ENCODE measurements around the gene TMEM191B.
"Not testable (repeated sequence)": the region's sequence is repeated elsewhere in the genome, so short reads cannot be mapped to it uniquely, and the experiment has no call there.

TMEM191B gene

DNA sequence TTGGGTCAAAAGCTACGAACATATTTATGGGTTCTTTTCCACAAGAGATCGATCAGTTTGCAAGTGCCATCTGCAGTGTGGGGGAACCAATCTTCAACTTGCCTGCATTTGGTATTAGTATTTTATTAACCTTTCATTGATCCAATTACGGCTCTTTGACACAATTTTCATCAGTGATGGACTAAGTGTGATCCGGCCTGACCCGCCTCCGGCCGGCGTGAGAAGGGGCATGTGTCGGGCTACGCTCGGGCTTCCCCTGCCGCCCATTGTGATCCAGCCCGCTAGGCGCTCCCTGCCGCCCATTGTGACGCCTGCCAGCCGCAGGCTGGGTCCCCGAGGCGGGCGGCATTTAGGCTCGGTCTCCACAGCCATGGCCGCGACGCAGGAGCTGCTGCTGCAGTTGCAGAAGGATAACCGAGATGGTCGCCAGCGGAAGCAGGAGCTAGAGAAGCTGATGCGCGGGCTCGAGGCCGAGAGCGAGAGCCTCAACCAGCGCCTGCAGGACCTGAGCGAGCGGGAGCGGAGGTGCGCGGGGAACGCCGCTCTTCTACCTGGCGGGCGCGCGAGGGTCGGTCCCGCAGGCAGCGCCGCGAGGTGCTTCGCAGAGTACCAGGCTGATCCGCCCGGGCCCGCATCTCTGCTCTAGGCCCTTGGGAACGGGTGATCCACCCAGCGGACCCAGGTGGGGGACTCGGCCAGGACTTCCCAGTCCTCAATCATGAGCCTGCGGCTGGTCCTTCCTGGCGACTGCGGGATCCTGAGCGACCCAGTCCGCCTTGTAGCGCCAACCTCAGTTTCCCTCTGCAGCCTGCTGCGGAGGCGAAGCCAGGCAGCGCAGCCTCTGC, at the start of gene TMEM191B:
TSS of gene TMEM191B (plus strand) at position 51 of the 845 bp plus-strand sequence. CDS start at position 230, 179 bp downstream.
- DNase-seq (ENCODE audit: low spot score) = not testable (repeated sequence)

DNA sequence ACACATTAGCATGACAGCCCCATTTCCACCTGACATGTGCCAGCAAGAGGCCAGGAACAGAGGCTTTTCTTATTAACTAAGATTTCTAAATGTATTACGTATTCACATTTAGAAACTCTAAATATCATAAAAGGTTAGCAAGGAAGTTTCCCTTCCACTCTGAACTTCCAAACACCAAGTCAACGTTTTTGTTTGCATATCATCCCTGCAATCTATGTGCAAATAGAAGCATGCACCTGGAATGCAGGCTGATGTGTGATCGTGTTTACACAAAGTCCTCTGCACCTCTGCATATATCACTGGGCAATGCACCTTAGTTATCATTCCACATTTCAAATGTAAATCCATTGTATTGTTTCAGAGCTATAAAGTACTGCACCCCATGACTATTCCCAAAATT, 31.4 kb upstream of the TMEM191B start:
- DNase-seq (ENCODE audit: low spot score) = not testable (repeated sequence)

DNA sequence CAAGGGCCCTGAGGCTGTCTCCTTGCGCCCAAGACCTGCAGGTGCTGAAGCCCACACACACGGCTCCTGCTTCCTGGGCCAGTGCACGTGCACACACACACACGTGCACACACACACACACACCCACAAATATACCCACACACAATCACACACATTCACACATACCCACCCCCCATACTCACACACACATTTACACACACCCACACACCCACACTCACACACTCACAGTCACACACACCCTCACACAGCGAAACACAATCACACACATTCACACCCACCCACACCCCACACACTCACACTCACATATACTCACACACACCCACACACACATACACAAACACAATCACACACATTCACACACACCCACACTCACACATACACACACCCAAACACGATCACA, 16.3 kb upstream of the TMEM191B start:
- not testable (repeated sequence) for DNase-seq (ENCODE audit: low spot score)

DNA sequence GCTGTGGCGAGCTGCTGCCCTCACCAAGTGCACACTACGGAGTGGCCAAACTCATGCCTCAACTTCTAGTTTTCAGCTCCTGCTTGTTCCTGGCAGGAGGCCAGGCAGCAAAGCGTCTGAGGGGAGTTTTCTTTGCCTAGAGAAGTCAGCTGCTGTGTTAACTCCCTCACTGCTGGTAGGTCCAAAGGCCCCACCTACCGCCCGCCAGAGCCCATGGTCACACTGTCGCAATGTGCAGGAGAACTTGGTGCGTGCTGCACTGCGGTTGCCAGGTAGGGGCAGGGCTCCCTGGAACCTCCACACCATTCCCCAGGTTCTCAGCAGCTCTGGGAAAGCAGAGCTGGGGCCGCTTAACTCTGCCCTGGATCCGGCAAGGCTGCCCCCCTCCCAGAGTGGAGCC, 15.2 kb upstream of the TMEM191B start:
- not testable (repeated sequence) for DNase-seq (ENCODE audit: low spot score)

DNA sequence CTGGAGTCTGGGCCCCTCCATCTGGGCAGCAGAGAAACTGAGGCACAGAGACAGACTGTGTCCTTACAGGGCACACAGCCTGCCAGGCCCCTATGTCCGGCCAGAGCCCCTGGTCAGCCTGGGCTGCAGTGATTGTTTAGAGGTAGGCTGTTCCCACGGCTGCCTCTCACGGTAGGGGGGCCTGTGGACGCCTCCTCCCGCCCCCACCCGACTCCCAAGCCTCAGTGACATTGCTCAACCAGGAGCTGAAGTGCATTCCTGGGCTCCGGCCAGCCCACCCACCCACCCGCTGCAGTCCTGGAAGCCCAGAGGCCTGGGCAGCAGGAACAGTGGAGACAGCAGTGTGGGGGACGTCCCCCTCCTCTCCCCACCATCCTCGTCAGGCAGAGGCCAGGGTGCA, 14.1 kb upstream of the TMEM191B start:
- not testable (repeated sequence) for DNase-seq (ENCODE audit: low spot score)

DNA sequence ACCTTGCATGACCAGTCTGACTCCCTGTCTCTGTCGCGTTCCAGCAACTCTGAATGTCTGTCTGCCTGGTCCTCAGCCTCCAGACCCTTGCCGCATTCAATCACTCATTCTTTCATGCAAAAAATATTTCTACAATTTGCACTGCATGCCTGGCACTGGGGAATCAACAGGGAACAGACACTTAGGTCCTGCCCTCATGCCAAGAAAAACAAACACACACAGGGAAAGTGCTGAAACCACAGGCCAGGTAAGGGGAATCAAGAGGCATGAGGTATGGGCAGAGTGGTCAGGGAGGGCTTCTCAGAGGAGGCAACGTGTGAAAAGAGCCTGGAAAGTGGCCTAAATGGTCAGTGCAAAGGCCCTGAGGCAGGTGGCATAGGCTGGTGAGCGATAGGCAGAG, 9.5 kb upstream of the TMEM191B start, which contains the start of gene GGTLC3:
TSS of gene GGTLC3 (minus strand) at position 101 of the 400 bp plus-strand sequence. CDS start 264 bp downstream, outside the sequence.
- DNase-seq (ENCODE audit: low spot score) = not testable (repeated sequence)

DNA sequence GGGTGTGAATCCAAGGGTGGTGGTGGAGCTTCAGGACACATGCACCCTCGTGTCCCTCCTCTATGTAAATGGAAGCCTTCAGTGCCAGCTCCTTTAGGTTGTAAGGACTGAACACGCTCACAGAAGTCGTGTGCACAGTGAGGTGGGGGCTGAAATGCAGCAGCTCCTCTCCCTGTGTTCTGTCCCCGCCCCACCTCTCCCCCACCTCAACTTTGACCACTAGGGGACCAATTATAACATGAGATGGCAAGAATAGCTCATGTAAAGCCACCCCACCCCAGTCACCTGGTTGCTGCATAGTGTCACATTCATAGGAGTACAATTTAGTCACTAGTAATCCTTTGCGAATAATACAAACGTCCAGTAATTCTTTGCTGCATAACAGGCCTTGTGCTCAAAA, 4.8 kb upstream of the TMEM191B start:
- DNase-seq (ENCODE audit: low spot score) = not testable (repeated sequence)

DNA sequence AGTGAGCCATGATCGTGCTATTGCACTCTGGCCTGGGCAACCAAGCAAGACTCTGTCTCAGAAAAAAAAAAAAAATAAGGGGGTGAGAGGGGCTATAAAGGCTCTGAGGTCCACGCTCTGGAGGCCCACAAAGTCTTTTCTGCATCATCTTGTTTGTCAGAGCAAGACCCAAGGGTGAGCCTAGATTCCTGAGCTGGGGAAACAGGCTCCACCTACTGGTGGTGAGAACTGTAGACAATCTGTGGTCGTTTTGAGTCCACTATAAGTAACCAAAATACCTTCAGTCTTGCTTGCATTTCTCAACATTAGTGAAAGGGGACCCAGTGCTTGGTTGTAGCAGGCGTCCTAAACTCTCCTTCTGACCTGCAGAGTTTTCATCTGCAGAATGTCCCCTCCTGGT, 4.3 kb upstream of the TMEM191B start:
- not testable (repeated sequence) for DNase-seq (ENCODE audit: low spot score)

DNA sequence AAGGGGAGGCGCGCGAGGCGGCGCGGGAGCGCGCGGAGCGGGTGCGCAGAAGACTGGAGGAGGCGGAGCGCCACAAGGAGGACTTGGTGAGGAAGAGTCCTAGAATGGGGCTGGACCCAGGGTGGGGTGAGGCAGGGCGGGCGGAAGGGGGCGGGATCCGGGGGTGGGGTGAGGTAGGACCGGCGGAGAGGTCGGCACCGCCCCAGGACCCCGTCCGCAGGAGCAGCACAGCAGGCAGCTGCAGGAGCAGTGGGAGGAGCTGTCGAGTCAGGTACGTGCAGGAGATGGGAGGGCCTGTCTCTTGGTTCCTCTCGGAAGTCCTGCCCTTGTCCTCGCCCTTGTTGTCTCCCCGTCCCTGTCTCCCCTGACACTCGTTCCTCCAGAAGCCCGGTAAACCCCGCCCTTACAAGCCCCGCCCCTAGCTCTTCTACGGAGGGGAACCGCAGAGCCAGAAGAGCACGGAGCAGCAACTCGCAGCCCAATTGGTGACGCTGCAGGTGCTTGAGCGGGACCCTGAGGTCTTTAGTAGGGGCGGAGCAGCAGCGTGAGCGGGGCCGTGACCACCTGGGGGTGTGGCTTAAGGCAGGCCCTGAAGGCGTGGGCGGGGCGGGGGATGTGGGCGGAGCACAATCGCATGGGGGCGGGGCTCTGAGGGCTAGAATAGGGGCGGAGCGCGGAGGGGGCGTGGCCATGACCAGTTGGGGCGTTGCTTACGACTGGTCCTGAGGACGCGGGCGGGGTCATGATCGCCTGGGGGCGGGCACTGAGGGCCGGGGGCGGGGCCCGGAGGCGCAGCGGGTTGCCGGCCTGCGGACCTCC, 1.2 kb downstream of the TMEM191B start:
- DNase-seq (ENCODE audit: low spot score) = peak; percentile 52

DNA sequence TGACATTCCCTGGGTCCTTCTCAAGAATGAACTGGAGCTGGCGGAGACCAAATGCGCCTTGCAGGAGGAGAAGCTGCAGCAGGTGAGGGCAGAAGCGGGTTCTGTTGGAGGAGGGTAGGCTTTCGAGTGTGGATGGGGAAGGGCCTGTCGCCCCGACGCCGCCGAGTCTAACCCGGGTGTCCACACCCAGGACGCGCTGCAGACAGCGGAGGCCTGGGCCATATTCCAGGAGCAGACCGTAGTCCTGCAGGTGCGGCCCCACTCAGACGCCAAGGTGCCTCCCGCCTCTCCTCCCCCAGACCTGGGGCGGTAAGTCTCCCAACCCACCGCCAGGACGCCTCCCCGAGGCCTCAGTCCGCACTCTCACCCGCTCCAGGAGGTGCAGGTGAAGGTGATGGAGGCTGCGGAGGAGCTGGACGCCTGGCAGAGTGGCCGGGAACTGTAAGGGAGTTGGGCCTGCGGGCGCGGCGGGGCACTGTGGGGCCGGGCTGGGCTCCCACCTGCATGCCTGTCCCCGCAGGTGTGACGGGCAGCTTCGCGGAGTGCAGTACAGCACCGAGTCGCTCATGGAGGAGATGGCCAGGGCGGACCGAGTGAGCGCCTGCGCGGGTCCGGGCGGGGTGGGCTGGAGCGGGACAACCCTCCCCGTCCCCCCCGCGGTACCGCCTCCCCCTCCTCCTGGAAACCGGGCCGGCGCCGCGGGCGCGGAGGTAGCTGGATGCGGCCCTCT, 2.0 kb downstream of the TMEM191B start:
- not testable (repeated sequence) for DNase-seq (ENCODE audit: low spot score)

DNA sequence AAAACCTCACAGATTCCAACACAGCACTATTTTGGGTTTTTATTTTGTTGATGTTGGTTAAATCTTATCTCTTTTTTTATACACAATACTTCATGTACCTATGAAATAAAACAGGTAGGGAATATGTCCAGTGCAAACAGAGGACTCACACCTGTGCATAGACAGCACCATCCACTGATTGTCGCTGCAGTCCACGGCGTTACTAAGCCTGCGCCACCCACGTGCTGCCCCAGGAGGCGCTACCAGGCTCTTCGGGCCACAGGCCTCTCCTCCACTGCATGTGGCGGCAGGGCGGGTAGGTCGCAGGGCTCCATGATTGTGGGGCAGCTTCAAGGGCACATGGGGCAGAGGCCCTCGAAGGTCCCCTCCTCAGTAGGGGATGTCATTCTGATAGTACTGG, 6.0 kb downstream of the TMEM191B start:
- not testable (repeated sequence) for DNase-seq (ENCODE audit: low spot score)

DNA sequence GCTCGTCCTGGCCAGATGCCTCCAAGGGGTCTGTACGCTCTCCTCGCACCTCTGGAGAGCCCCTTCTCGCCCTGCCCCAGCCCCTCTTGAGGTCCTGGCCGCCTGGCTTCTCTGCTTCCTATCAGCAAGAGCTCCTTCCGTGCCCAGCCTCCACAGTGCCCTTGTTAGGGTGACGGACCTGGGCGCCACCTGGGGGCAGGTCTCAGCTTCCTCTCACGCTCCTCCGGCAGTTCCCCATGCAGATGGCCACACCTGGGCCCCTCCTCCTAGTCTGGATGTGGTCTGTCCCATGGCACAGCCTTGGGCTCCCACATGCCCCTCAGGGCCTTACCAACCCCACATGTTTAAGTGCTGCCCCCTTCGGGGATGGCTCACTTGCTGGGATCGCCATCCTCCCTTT, 6.7 kb downstream of the TMEM191B start:
- DNase-seq (ENCODE audit: low spot score) = not testable (repeated sequence)

DNA sequence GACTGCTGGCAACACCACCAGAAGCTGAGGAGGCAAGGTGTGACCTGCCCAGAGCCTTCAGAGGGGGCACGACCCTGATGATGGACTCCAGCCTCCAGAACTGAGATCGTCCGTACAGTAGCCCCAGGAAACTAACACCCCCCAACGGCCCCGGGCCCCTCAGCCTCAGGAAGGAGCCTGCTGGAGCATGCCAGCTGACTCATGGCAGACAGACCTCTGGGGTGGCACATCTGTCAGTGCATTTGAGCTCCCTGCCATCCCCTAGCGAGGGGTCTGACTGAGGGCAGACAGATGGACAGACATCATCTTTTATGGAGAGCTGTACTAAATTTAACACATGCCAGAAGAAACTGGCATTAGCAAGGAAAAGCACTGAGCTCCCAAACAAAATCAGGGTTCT, 12.4 kb downstream of the TMEM191B start:
- not testable (repeated sequence) for DNase-seq (ENCODE audit: low spot score)

DNA sequence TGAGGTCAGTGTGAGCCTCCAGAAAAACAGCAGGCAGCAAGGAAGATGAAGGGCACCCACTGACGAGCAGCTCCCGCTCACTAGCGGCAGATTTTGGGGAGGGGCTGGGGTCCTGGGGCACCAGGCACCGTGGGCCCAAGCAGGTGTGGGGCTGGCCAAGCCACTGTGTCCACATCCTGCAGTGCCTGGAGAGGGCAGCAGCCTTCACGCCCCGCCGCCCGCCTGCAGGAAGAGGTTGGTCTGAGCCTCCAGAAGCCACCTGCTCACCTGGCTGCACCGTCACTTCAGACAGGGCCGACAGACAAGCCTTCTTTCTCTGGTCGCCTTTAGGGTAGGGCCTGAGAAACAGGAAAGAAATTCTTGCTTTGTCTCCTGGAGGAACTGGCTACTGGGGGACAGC, 15.8 kb downstream of the TMEM191B start:
- DNase-seq (ENCODE audit: low spot score) = not testable (repeated sequence)

DNA sequence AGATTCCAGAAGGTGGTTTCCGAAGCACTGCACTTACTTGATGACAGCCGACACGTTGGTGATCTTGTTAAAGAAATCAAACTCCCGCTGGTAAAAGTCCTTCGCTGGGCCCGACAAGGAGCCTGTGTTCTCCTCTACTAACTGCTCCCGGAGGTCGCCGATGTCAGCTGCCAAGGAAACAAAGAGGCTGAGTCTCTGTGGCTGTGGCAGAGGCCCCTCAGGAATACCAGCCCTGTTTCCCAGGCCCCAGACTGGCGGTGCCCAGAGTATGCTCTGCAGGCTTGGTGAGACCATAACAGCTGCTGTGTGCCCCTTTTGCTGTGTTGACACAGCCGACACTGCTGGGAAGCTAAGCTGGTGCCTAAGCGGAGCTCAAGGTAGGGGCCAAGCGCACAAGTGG, 17.0 kb downstream of the TMEM191B start:
- not testable (repeated sequence) for DNase-seq (ENCODE audit: low spot score)

DNA sequence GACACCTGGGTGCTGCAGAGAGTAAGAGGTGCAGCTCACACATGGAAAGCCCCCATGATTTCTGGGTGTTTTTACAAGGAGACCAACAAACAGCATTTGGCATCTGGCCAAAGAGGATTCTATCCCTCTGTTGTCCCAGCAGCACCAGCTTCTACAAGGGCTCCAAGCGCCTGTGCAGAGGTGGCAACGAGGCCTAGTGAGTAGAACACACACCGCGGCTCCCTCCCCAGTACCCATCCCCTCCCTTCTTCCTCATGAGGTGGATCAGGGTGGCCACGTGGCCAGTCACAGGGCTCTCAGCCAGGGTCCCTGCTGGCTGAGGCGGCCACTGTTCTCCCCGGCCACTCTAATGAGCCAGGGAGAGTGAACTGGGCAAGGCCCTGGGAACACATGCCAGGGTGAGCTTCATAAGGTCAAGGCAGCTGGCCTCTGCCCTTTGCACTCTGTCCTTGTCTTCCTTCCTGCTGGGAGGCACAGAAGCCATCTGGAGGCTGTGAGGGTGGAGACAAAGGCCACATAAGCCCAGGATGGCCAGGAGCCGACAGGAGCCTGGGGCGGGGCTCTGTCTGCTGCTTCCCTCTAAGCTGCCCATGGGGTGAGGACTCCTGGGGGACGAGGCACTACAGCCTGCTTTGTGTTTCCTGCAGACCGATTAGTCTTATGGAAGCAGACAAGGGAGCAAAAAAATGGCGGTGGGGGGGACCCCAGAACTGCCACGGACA, 22.0 kb downstream of the TMEM191B start:
- not testable (repeated sequence) for DNase-seq (ENCODE audit: low spot score)

DNA sequence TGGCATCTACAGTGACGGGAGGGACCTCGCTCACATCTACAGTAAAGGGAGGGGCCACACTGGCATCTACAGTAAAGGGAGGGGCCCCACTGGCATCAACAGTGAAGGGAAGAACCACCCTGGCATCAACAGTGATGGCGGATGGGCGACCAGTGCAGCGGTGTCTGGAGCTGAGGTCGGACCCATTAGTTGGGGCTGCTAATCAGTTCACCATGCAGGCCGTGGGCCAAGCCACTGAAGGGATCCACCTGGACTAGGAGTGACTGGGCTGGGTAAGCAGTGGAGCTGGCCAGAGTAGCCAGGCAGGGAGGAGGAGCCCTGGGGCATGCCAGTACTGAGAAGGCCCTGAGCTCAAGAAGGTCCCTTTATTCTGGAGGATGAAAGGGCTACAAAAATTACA, 23.4 kb downstream of the TMEM191B start:
- DNase-seq (ENCODE audit: low spot score) = not testable (repeated sequence)

DNA sequence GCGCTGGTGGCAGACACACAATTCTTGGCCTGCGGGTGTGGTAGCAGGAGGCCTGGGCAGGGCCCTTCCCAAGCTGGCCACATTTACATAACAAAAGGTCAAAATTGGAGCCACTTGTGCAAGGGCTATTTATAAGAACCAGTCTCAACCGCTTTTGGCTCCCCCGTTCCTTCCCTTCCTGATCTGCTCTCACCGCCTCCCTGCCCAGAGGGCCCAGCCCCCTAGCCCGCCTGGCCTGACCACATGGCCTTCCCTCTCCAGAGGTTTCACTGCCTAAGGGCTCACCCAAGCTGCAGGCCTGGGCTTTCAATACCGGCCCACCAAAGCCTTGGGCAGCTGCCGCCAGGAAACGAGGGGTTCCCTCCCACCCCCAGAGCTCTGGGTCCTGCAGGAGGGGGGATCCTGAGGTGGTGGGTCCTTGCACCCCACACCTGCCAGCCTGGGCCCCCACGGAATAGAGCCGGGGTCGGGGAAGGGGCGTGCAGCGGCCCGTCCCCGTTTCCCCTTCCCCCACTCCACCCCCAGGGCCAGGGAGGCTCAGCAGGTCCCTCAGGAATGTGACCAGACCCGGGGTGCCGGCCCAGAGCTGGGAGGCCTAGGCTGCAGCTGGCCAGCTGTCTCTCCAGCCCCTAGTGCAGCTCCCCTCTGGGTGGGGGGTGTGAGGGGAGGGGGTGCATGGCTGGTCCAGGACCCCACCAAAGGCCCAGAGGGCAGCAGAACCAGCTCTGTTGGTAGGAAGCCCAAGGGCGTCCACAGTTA, 25.4 kb downstream of the TMEM191B start:
- DNase-seq (ENCODE audit: low spot score) = not testable (repeated sequence)

DNA sequence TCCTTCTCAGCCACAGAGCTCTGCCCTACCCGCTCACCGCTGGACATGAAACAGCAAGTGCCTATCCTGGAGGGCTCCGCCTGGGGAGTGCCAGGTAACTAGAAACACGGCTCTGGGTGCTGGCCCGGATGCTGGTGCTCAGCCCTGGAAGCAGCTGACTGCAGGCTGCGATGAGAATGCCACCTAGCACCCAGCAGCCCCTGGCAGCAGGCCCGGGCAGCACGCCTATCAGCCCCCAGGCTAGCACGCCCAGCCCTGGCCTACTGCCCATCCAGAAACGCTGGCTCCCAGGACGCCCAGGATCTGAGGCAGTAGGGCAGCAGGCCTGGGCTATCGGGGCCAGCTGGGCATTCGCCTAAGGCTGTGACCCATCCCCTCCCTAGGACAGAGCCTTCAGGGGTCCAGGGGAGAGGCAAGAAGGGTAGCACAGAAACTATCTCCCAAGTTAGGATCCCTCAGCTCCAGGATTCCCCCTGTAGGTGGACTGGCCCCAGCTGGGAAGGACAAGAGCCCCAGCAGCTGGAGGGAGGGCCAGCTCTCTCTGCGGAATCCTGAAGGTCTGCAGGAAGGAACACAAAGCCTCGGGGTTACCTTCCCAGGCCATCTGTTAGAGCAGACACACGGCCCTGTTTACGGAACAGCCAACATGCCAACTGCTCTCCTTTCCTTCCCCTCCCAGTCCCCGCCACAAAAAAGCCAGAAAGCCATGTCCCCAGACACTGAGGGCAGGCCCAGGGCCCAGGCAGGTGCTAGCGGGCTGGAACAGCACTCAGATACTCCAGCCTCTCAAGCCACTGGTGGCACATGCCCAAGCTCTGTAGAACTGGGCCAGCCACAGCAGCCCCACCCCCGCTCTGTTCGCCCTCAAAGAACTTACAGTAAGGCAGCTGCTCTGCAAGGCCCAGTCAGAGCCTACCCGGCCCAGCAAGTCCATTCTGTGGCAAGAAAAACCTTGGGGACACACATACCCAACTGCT, 27.0 kb downstream of the TMEM191B start:
- not testable (repeated sequence) for DNase-seq (ENCODE audit: low spot score)
